Endothelial cell of umbilical vein (primary cell): ENCODE data around the gene MZT2B. TPM values are rescaled to one million over a fixed set of nuclear protein-coding genes. Genes with fewer than 3 reads are reported as not detected.
"Not testable (repeated sequence)": the region's sequence is repeated elsewhere in the genome, so short reads cannot be mapped to it uniquely, and the experiment has no call there.

Source experiments
- BruUV-seq: library from RNA; stranded (reverse); fragments of 400-500 nt; replicated peaks from 2 replicates; lab custom pipeline; 2021; lab: Mats Ljungman, UMichigan
- CTCF ChIA-PET: fragments of 300-600, 350-600 bp; sonication (Branson Sonifier 250); formaldehyde crosslinking; loops from one replicate; lab custom pipeline; 2021; ENCODE audit warnings: antibody characterized with exemption, inconsistent platforms; lab: Charles Lee
- POLR2A ChIA-PET: fragments of 300-600, 350-600 bp; sonication (Branson Sonifier 250); formaldehyde crosslinking; loops from one replicate; lab custom pipeline; 2021; ENCODE audit warnings: antibody characterized with exemption, inconsistent platforms; lab: Charles Lee
- DNase-seq: peaks from one replicate; pipeline ENCODE4 v3.0.0-alpha.2; 2011; ENCODE audit warnings: low read depth, low spot score
- FAIRE-seq: peaks from 2 replicates; lab custom pipeline; 2011; peaks lifted over from hg19 to GRCh38; lab: Jason Lieb, UNC
- H2AFZ ChIP-seq: 2 replicates; pipeline ENCODE4 v1.6.0; 2012; ENCODE audit warnings: low read depth, low read length, control low read depth, inconsistent platforms
- H3K27ac ChIP-seq: 2 replicates; pipeline ENCODE4 v1.5.1; 2011; ENCODE audit warnings: low read depth, mild to moderate bottlenecking, control low read depth, low read length, moderate library complexity; ENCODE audit not compliant: insufficient read depth
- H3K27me3 ChIP-seq, 2 experiments: 2 replicates each; pipeline versions ENCODE4 v1.6.0 to v1.6.1; 2011; ENCODE audit warnings: low read length in 2 of 2, mixed read lengths in 1 of 2; ENCODE audit not compliant: control insufficient read depth in 2 of 2, insufficient read depth in 2 of 2
- H3K36me3 ChIP-seq, 2 experiments: 2 replicates in 1 of 2; 3 replicates in 1 of 2; pipeline ENCODE4 v1.5.1; 2011; ENCODE audit warnings: low read length in 2 of 2, mild to moderate bottlenecking in 1 of 2, moderate library complexity in 1 of 2; ENCODE audit not compliant: control insufficient read depth in 2 of 2, insufficient read depth in 2 of 2; ENCODE audit errors: extremely low read depth in 1 of 2
- H3K4me1 ChIP-seq: 3 replicates; pipeline ENCODE4 v1.5.1; 2011; ENCODE audit warnings: mild to moderate bottlenecking, low read length; ENCODE audit not compliant: control insufficient read depth, insufficient read depth; ENCODE audit errors: extremely low read depth
- H3K4me2 ChIP-seq: 2 replicates; pipeline ENCODE4 v1.6.1; 2011; ENCODE audit warnings: low read length, control low read depth, mixed read lengths; ENCODE audit not compliant: insufficient read depth
- H3K4me3 ChIP-seq, 3 experiments: fragments of 200-600 bp in 1 of 3; sonication (generic), shearing (Covaris generic) in 1 of 3; replicated peaks in 1 of 3; 2 replicates each; pipeline ENCODE4 v1.5.1; 2011 to 2016; ENCODE audit warnings: control low read depth in 3 of 3, low read length in 3 of 3, mild to moderate bottlenecking in 2 of 3, inconsistent platforms in 1 of 3, low read depth in 1 of 3, moderate library complexity in 1 of 3; ENCODE audit not compliant: insufficient read depth in 1 of 3
- H3K79me2 ChIP-seq: 2 replicates; pipeline ENCODE4 v1.6.0; 2012; ENCODE audit warnings: low read length, inconsistent platforms; ENCODE audit not compliant: control insufficient read depth, insufficient read depth
- H3K9ac ChIP-seq: replicated peaks from 2 replicates; pipeline ENCODE3; 2011; ENCODE audit warnings: low read length, control low read depth; ENCODE audit not compliant: insufficient read depth; ENCODE audit errors: extremely low read depth
- H3K9me1 ChIP-seq: replicated peaks from 3 replicates; pipeline ENCODE4 v1.6.0; 2011; ENCODE audit warnings: mild to moderate bottlenecking, low read length; ENCODE audit not compliant: control insufficient read depth, insufficient read depth; ENCODE audit errors: extremely low read depth
- H3K9me3 ChIP-seq: replicated peaks from 2 replicates; pipeline ENCODE4 v1.5.1; 2012; ENCODE audit warnings: low read length, inconsistent platforms; ENCODE audit not compliant: control insufficient read depth, insufficient read depth
- H4K20me1 ChIP-seq: replicated peaks from 2 replicates; pipeline ENCODE3; 2011; ENCODE audit warnings: mild to moderate bottlenecking, low read length; ENCODE audit not compliant: control insufficient read depth, insufficient read depth; ENCODE audit errors: extremely low read depth
- dilution Hi-C: fragments of 300-500 bp; cut with MboI; formaldehyde crosslinking; loops from one replicate; pipeline ENCODE4 v1.15.0; 2019; ENCODE audit warnings: low sequenced_read_pairs; ENCODE audit not compliant: extremely low pct_ligation_motif_present
- intact Hi-C: fragments of 100-400 bp; cut with micrococcal nuclease; formaldehyde crosslinking; loops from one replicate; pipeline ENCODE4 v1.10.0; 2022
- polyA plus RNA-seq, 4 experiments: library from polyadenylated mRNA; depleted of rRNA in 3 of 4; stranded (reverse) in 3 of 4; unstranded in 1 of 4; fragments of >200 nt; gene quantifications; 2 replicates each; pipeline versions ENCODE4 v1.2.1 to v1.2.3, GENCODE V29; 2011 to 2012; ENCODE audit warnings: missing spikeins in 1 of 4
- total RNA-seq: library from RNA; stranded (reverse); gene quantifications from 2 replicates; pipeline ENCODE4 v1.2.3, GENCODE V29; 2021

The MZT2B gene
- total and polyA plus RNA-seq, 2 donors (not counting 3 experiments of a cell fraction or from before 2014, with no cell fraction given), result 182 to 337 TPM

GRCh38 chr2:130228005-130228404 is 45.9 kb downstream of the MZT2B start:
- CTCF ChIA-PET, H3K9ac ChIP-seq, H3K9me3 ChIP-seq, FAIRE-seq, H3K27ac ChIP-seq, dilution Hi-C loops, BruUV-seq, intact Hi-C loops, H2AFZ ChIP-seq, H3K4me1 ChIP-seq, H3K27me3 ChIP-seq, H3K36me3 ChIP-seq, H3K9me1 ChIP-seq, H3K4me3 ChIP-seq, H3K79me2 ChIP-seq, H4K20me1 ChIP-seq, H3K4me2 ChIP-seq, POLR2A ChIA-PET, DNase-seq: not testable (repeated sequence)

- H3K79me2 ChIP-seq, DNase-seq, H3K36me3 ChIP-seq, H3K9ac ChIP-seq, FAIRE-seq, H3K9me3 ChIP-seq, dilution Hi-C loops, H3K9me1 ChIP-seq, H2AFZ ChIP-seq, POLR2A ChIA-PET, intact Hi-C loops, H3K4me1 ChIP-seq, H3K4me3 ChIP-seq, H3K27me3 ChIP-seq, H3K27ac ChIP-seq, CTCF ChIA-PET, H3K4me2 ChIP-seq, H4K20me1 ChIP-seq, BruUV-seq: not testable (repeated sequence)
Measured at GRCh38 chr2:130228467-130229160, 46.6 kb downstream of the MZT2B start.

DNA sequence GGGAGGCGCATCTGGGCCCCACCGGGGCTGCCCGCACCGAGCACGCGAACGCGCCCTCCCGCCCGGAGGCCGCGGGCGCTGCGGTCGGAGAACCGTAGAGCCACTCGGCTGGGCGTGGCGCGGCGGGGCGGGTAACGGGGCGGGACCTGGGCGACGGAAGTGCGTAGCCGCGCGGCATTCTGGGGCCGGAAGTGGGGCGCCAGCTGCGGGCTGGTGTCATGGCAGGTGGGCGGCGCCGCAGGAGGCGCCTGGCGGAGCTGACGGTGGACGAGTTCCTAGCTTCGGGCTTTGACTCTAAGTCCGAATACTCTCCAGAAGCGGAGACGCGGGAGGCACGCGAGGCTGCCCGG is 47.1 kb downstream of the MZT2B start:
- intact Hi-C loops, H3K27ac ChIP-seq, DNase-seq, H3K4me1 ChIP-seq, H3K9me3 ChIP-seq, H3K79me2 ChIP-seq, POLR2A ChIA-PET, H3K27me3 ChIP-seq, H3K4me2 ChIP-seq, FAIRE-seq, H4K20me1 ChIP-seq, dilution Hi-C loops, H2AFZ ChIP-seq, H3K9me1 ChIP-seq, H3K9ac ChIP-seq, H3K36me3 ChIP-seq, BruUV-seq: not testable (repeated sequence)
- peak overlapping the region in 1 of 3 experiments; percentile 7 for H3K4me3 ChIP-seq
- CTCF ChIA-PET, result interaction anchor here (0.8 kb wide), 1 partner anchor 48 kb away, joined by 3 read pairs; the partner anchor contains the start of gene SMPD4

DNA sequence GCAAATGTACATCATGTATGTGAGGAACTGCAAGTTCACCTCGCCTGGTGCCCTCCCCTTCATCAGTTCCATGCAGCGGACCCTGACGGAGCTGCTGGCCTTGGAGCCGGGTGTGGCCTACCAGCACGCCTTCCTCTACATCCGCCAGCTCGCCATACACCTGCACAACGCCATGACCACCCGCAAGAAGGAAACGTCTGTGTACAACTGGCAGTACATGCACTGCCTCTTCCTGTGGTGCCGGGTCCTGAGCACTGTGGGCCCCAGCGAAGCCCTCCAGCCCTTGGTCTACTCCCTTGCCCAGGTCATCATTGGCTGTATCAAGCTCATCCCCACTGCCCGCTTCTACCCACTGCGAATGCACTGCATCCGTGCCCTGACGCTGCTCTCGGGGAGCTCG is 48.3 kb downstream of the MZT2B start:
- intact Hi-C loops, H2AFZ ChIP-seq, H3K4me3 ChIP-seq, FAIRE-seq, BruUV-seq, CTCF ChIA-PET, H3K4me1 ChIP-seq, H3K36me3 ChIP-seq, H3K79me2 ChIP-seq, dilution Hi-C loops, POLR2A ChIA-PET, H3K9ac ChIP-seq, H3K27me3 ChIP-seq, H3K27ac ChIP-seq, H3K9me1 ChIP-seq, H4K20me1 ChIP-seq, H3K9me3 ChIP-seq, DNase-seq, H3K4me2 ChIP-seq: not testable (repeated sequence)
